Right lobe of liver (tissue), 6 donors: ENCODE measurements around the gene SLC11A2. TPM values are rescaled to one million over a fixed set of nuclear protein-coding genes. Genes with fewer than 3 reads are reported as not detected.
"Not testable (repeated sequence)": the region's sequence is repeated elsewhere in the genome, so short reads cannot be mapped to it uniquely, and the experiment has no call there.

Experiments
- ATAC-seq, 4 donors: fragments of 200-7000 bp; cut with Tn5 transposase; one replicate each; pipeline ENCODE4 v1.9.1; 2020; ENCODE audit warnings: mild to moderate bottlenecking in 4 of 4, moderate library complexity in 4 of 4
- DNase-seq, 3 donors: peaks; one replicate each; pipeline ENCODE4 v3.0.0-alpha.2; 2020
- H3K27ac ChIP-seq, 3 donors: fragments of 200-600 bp; one replicate each; pipeline ENCODE4 v1.8.0; 2022
- H3K27me3 ChIP-seq, 2 donors: fragments of 200-600 bp; one replicate each; pipeline ENCODE4 v1.8.0; 2022
- H3K36me3 ChIP-seq, 4 donors: fragments of 200-600 bp; sonication (generic) in 1 of 4; one replicate each; pipeline versions ENCODE4 v1.5.1 to v1.8.0; 2017 to 2022; ENCODE audit warnings: control low read depth in 1 of 4
- H3K4me1 ChIP-seq, 4 donors: fragments of 200-600 bp; sonication (generic) in 1 of 4; one replicate each; pipeline versions ENCODE4 v1.5.1 to v1.8.0; 2017 to 2022; ENCODE audit warnings: control low read depth in 1 of 4
- H3K4me3 ChIP-seq, 3 donors: fragments of 200-600 bp; one replicate each; pipeline ENCODE4 v1.8.0; 2022
- H3K9me3 ChIP-seq, 4 donors: fragments of 200-600 bp; sonication (generic) in 1 of 4; one replicate each; pipeline versions ENCODE4 v1.5.1 to v1.8.0; 2017 to 2022; ENCODE audit warnings: control low read depth in 1 of 4
- POLR2A ChIP-seq: fragments of 450-650 bp; IDR thresholded peaks from one replicate; pipeline ENCODE4 v1.6.1; 2017; ENCODE audit warnings: antibody characterized with exemption, mild to moderate bottlenecking
- WGBS: methylation state at CpG from one replicate; pipeline ENCODE4 v1.1.6; 2018; ENCODE audit warnings: low coverage, low lambda C conversion rate; ENCODE audit not compliant: insufficient coverage; ENCODE audit errors: missing lambda C conversion rate; 5-methylcytosine and 5-hydroxymethylcytosine counted together
- intact Hi-C, 2 donors: fragments of 100-400 bp; cut with DNase I; formaldehyde crosslinking; loops; one replicate each; pipeline versions ENCODE4 v1.11.2 to v1.14.1; 2022
- total RNA-seq, 6 experiments: library from RNA; depleted of rRNA in 2 of 6; stranded (reverse); fragments of >200 nt in 2 of 6; fragmentation: NEBNext Ultra II Directional in 3 of 6; extraction: Animal tissue kit (Norgen Biotek cat#: 25700) in 3 of 6; gene quantifications; one replicate each; pipeline versions ENCODE4 v1.1.0 to v1.2.4, GENCODE V29; 2016 to 2023
- TF ChIP-seq, protein P1 (sequence below), 4 donors: fragments of 200-600 bp in 3 of 4; fragments of 450-650 bp in 1 of 4; IDR thresholded peaks; one replicate each; pipeline versions ENCODE4 v1.5.1 to v1.8.0; 2016 to 2022; ENCODE audit warnings: antibody characterized with exemption in 4 of 4, mild to moderate bottlenecking in 2 of 4
- donor health status: DM: no; HTN: yes; CAD: no.
- donor health status: DM: no; HTN: no; CAD: no.
- donor health status: DM: no; HTN: no; CAD: no.
- donor health status: DM: no; HTN: yes; CAD: no.
- donor health status: DM: no; HTN: yes; CAD: no.

Gene SLC11A2
- total RNA-seq, 6 experiments from 2014 or later = 27.8 to 51.6 (median 34.2) TPM

- Histone ChIP-seq H3K27me3 (no peaks in the 10 kb centered on the region), H3K36me3 (peaks cover 0 to 17% (median 9%) of the 10 kb centered on the region in 4 donors), H3K9me3 (no peaks in the 10 kb centered on the region), H3K27ac (peak overlapping the region; percentile 56 to 80 (median 66)), H3K4me3 (no peak overlapping the region), H3K4me1 (peaks cover 0 to 69% (median 24%) of the 10 kb centered on the region in 4 donors)
- ATAC-seq (peak; percentile 40 to 64 (median 52)), DNase-seq (no peak)
- WGBS = 35% methylated on average over 6 of the region's 6 CpGs
- intact Hi-C loops = no loop called here
- no peak for TF ChIP-seq POLR2A
- TF ChIP-seq, protein P1, sequence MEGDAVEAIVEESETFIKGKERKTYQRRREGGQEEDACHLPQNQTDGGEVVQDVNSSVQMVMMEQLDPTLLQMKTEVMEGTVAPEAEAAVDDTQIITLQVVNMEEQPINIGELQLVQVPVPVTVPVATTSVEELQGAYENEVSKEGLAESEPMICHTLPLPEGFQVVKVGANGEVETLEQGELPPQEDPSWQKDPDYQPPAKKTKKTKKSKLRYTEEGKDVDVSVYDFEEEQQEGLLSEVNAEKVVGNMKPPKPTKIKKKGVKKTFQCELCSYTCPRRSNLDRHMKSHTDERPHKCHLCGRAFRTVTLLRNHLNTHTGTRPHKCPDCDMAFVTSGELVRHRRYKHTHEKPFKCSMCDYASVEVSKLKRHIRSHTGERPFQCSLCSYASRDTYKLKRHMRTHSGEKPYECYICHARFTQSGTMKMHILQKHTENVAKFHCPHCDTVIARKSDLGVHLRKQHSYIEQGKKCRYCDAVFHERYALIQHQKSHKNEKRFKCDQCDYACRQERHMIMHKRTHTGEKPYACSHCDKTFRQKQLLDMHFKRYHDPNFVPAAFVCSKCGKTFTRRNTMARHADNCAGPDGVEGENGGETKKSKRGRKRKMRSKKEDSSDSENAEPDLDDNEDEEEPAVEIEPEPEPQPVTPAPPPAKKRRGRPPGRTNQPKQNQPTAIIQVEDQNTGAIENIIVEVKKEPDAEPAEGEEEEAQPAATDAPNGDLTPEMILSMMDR (IDR thresholded peaks at IDR 0.05) = no peak
These were observed 91.0 kb downstream of the SLC11A2 start for GRCh38 chr12:50934981-50935807.

GRCh38 chr12:50934371-50934851, 91.8 kb downstream of the SLC11A2 start:
- peaks cover 0 to 69% (median 24%) of the 10 kb centered on the region in 4 donors for H3K4me1 ChIP-seq
- TF ChIP-seq, protein P1 (IDR thresholded peaks at IDR 0.05) = no peak
- TF ChIP-seq POLR2A = no peak
- no peaks in the 10 kb centered on the region for H3K27me3 ChIP-seq
- ATAC-seq (peak in 3 of 4 donors; percentile 23 to 48 (median 47)), DNase-seq (no peak)
- intact Hi-C loops = no loop called here
- WGBS = 2% methylated on average over 3 of the region's 3 CpGs
- no peaks in the 10 kb centered on the region for H3K9me3 ChIP-seq
- peaks cover 0 to 25% (median 12%) of the 10 kb centered on the region in 4 donors for H3K36me3 ChIP-seq
- H3K27ac ChIP-seq = peak overlapping the region; percentile 56 to 80 (median 66)
- no peak overlapping the region for H3K4me3 ChIP-seq

DNA sequence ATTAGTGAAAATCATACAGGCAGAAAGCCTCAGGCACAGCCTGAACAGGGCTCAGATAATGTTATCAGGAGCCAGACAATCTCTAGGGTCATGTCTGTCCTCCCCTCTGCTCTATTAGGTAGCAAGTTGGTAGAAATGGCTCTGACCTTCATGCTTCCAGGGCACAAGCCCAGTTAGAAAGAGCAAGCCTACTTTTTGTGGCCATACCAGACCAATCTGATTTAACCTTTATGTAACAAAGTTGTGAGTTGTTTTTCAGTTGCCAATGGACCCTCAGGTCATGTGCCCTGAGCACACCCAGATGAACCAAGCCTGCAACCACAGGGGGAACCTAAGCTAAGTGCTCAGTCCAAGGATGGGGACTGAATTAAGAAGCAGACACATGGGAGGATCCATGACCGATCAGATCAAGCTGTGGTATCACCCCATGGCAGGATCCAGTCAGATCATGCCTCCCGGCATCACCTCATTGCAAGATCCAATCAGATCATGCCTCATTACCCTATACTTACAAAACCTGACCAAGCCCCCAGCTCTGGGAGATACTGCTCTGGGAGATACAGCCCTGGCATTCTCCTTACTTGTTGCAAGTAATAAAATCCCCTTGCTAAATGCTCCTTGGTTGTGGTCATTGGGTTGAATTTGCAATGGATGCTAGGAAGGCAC, 92.6 kb downstream of the SLC11A2 start:
- no peaks in the 10 kb centered on the region for H3K27me3 ChIP-seq
- peak in 1 of 3 donors; percentile 61 for DNase-seq
- H3K36me3 ChIP-seq = peaks cover 0 to 25% (median 13%) of the 10 kb centered on the region in 4 donors
- no peak overlapping the region for H3K4me3 ChIP-seq
- WGBS = 80% methylated on average over 1 of the region's 2 CpGs
- ATAC-seq = peak; percentile 6 to 54 (median 31)
- H3K9me3 ChIP-seq = no peaks in the 10 kb centered on the region
- TF ChIP-seq POLR2A = no peak
- TF ChIP-seq, protein P1 (IDR thresholded peaks at IDR 0.05) = no peak
- peaks cover 0 to 71% (median 26%) of the 10 kb centered on the region in 4 donors for H3K4me1 ChIP-seq
- intact Hi-C loops = no loop called here
- peak overlapping the region; percentile 56 to 80 (median 66) for H3K27ac ChIP-seq

DNA sequence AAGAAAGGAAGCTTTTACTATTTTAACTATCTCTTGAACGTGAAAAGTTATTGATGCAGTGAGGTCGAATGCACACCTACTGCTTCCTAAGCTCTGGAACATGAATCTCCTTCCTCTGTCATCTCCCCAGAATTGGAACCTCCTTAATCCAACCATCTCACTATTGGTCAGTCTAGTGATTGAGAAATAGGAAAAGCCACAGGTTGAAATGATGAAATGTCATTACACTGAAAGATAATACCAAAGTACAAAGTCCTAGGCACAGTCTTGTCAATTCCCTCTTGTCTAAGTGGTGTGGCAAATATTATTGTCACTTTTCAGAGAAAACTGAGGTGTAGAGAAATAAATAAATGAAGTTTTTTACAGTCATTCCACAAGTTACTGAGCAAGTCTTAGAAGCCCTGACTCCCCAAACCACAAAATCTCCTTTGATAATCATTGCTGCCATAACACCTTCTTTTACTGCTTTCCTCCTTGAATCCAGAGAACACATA, 93.3 kb downstream of the SLC11A2 start:
- H3K4me1 ChIP-seq = peaks cover 0 to 72% (median 26%) of the 10 kb centered on the region in 4 donors
- H3K36me3 ChIP-seq = peaks cover 0 to 25% (median 13%) of the 10 kb centered on the region in 4 donors
- peak overlapping the region; percentile 56 to 80 (median 66) for H3K27ac ChIP-seq
- WGBS = 14% methylated on average over 2 of the region's 2 CpGs
- intact Hi-C loops = no loop called here
- no peaks in the 10 kb centered on the region for H3K27me3 ChIP-seq
- ATAC-seq (peak; percentile 51 to 76 (median 62)), DNase-seq (no peak)
- H3K9me3 ChIP-seq = no peaks in the 10 kb centered on the region
- H3K4me3 ChIP-seq = peak overlapping the region in 1 of 3 donors; percentile 6
- TF ChIP-seq, protein P1 (IDR thresholded peaks at IDR 0.05) = no peak
- TF ChIP-seq POLR2A = peak; percentile 60

- Histone ChIP-seq H3K4me1 (peaks cover 0 to 67% (median 26%) of the 10 kb centered on the region in 4 donors), H3K36me3 (peaks cover 0 to 29% (median 13%) of the 10 kb centered on the region in 4 donors), H3K27ac (peak overlapping the region in 2 of 3 donors; percentile 12 to 80)
- H3K9me3 ChIP-seq, ATAC-seq, H3K27me3 ChIP-seq, intact Hi-C loops, H3K4me3 ChIP-seq: not testable (repeated sequence)
- WGBS = 55% methylated on average over 12 of the region's 12 CpGs
- peak in 1 of 3 donors; percentile 37 for DNase-seq
These were observed 95.7 kb downstream of the SLC11A2 start for GRCh38 chr12:50930477-50930876.
